Measurements from ENCODE around the gene TOR3A.

GRCh38 chr1:179034720-179035119 lies 47.1 kb upstream of the TOR3A start:
- no peak for TF ChIP-seq CTCF (IDR thresholded peaks at IDR 0.05)
- no peak for TF ChIP-seq POLR2A (IDR thresholded peaks at IDR 0.05; ENCODE audit: low read depth)
- TF ChIP-seq POLR2AphosphoS5 (IDR thresholded peaks at IDR 0.05) = no peak
- no peak for TF ChIP-seq EP300 (IDR thresholded peaks at IDR 0.05)

Measured in esophagus muscularis mucosa (tissue), 4 donors.